ENCODE measurements around the gene SIGMAR1. TPM values are rescaled to one million over a fixed set of nuclear protein-coding genes. Genes with fewer than 3 reads are reported as not detected.

Gene SIGMAR1
- total RNA-seq, 1 donor from 2014 or later = 44.4 TPM

DNA sequence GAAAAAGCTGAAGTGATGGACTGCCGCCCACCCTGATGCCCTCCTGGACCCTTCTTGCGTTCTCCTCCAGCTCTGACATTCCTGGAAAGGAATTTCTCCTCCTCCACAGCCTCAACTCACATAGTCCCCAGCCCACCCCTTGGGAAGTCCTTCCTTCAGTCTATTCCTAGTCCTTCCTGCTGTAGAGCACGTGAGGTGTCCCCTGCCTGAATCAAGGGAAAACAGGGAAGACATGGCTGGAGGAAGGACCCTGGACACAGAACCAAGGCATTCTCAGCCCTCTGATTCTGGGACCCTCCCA, 12.5 kb downstream of the SIGMAR1 start:
- H3K27me3 Mint-ChIP-seq (ENCODE audit: unreplicated experiment) = peaks cover 39% of the 10 kb centered on the region

GRCh38 chr9:34624475-34625185, 13.0 kb downstream of the SIGMAR1 start:
- H3K27ac Mint-ChIP-seq (ENCODE audit: unreplicated experiment) = no peak overlapping the region
- peaks cover 36% of the 10 kb centered on the region for H3K27me3 Mint-ChIP-seq (ENCODE audit: unreplicated experiment)
- no peak for DNase-seq
- peaks cover 11% of the 10 kb centered on the region for H3K9me3 Mint-ChIP-seq (ENCODE audit: unreplicated experiment)
- no peak overlapping the region for H3K4me3 Mint-ChIP-seq (ENCODE audit: unreplicated experiment)
- peaks cover 11% of the 10 kb centered on the region for H3K4me1 Mint-ChIP-seq (ENCODE audit: low read depth, unreplicated experiment)
- TF ChIP-seq, protein P1, sequence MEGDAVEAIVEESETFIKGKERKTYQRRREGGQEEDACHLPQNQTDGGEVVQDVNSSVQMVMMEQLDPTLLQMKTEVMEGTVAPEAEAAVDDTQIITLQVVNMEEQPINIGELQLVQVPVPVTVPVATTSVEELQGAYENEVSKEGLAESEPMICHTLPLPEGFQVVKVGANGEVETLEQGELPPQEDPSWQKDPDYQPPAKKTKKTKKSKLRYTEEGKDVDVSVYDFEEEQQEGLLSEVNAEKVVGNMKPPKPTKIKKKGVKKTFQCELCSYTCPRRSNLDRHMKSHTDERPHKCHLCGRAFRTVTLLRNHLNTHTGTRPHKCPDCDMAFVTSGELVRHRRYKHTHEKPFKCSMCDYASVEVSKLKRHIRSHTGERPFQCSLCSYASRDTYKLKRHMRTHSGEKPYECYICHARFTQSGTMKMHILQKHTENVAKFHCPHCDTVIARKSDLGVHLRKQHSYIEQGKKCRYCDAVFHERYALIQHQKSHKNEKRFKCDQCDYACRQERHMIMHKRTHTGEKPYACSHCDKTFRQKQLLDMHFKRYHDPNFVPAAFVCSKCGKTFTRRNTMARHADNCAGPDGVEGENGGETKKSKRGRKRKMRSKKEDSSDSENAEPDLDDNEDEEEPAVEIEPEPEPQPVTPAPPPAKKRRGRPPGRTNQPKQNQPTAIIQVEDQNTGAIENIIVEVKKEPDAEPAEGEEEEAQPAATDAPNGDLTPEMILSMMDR (IDR thresholded peaks at IDR 0.05; ENCODE audit: partially characterized antibody, unreplicated experiment) = no peak
- peaks cover 6% of the 10 kb centered on the region for H3K36me3 Mint-ChIP-seq (ENCODE audit: unreplicated experiment)

More for the DNA sequence above, 12.5 kb downstream of the SIGMAR1 start:
- TF ChIP-seq, protein P1 (IDR thresholded peaks at IDR 0.05; ENCODE audit: partially characterized antibody, unreplicated experiment) = no peak
- Mint-ChIP-seq H3K36me3 (ENCODE audit: unreplicated experiment) (peaks cover 6% of the 10 kb centered on the region), H3K27ac (ENCODE audit: unreplicated experiment) (no peak overlapping the region), H3K4me3 (ENCODE audit: unreplicated experiment) (peak overlapping the region; percentile 28), H3K9me3 (ENCODE audit: unreplicated experiment) (peaks cover 13% of the 10 kb centered on the region), H3K4me1 (ENCODE audit: low read depth, unreplicated experiment) (peaks cover 8% of the 10 kb centered on the region)
- no peak for DNase-seq

DNA sequence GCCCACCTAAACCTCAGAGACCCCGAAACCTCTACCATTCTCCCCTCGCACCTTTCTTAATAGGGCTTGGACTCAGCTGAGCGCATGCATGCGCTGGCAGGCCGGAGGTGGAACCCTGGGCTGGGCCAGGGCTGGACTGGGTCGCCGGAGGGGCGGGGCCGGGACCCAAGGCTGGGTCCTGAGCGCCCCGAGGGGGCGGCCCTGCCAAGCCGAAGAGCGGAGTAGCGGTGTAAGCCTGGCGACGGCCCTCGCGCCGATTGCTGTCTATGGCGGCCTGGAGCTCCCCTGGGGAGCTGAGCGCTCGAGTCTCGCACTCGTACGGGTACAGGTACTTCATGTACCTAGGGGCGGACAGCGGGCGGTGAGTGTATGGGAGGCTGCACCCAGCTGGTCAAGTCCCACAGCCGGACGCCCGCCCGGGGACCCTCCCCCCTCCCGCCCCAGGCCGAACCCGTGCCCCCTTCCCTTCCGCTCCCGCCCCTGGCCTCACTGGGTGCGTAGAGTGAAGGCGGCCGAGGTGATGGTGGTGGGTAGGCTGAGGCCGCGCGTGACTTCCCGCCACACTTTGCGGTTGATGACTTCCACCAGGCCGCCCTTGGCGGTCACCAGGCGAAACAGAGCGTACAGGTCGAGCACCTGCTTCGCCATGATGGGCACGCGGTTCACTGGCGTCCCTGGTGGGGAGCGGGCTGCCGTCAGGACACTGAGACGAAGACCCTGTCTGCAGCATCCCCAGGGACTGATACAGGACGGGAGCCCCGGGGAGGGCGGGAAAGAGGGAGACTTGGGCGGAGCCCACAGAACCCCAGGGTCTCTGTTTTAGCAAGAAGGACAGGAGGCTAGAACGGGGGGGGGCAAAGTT, 14.0 kb downstream of the SIGMAR1 start:
- DNase-seq = no peak
- no peak overlapping the region for H3K27ac Mint-ChIP-seq (ENCODE audit: unreplicated experiment)
- peaks cover 8% of the 10 kb centered on the region for H3K9me3 Mint-ChIP-seq (ENCODE audit: unreplicated experiment)
- peaks cover 30% of the 10 kb centered on the region for H3K27me3 Mint-ChIP-seq (ENCODE audit: unreplicated experiment)
- H3K4me1 Mint-ChIP-seq (ENCODE audit: low read depth, unreplicated experiment) = peaks cover 11% of the 10 kb centered on the region
- TF ChIP-seq, protein P1 (IDR thresholded peaks at IDR 0.05; ENCODE audit: partially characterized antibody, unreplicated experiment) = no peak
- no peak overlapping the region for H3K4me3 Mint-ChIP-seq (ENCODE audit: unreplicated experiment)
- peaks cover 5% of the 10 kb centered on the region for H3K36me3 Mint-ChIP-seq (ENCODE audit: unreplicated experiment)

GRCh38 chr9:34620061-34620994, 17.3 kb downstream of the SIGMAR1 start, which contains the start of gene DCTN3:
Gene DCTN3 (minus strand): TSS chr9:34620495. CDS start chr9:34620464, 31 bp downstream.
- DNase-seq = peak; percentile 89
- Mint-ChIP-seq H3K27ac (ENCODE audit: unreplicated experiment) (peak within 1 kb of the TSS; percentile 76), H3K4me3 (ENCODE audit: unreplicated experiment) (peak within 1 kb of the TSS; percentile 99), H3K4me1 (ENCODE audit: low read depth, unreplicated experiment) (peaks cover 5% of the 10 kb centered on the region), H3K36me3 (ENCODE audit: unreplicated experiment) (no peaks in the 10 kb centered on the region), H3K9me3 (ENCODE audit: unreplicated experiment) (peaks cover 6% of the 10 kb centered on the region), H3K27me3 (ENCODE audit: unreplicated experiment) (peaks cover 14% of the 10 kb centered on the region)
- TF ChIP-seq, protein P1 (IDR thresholded peaks at IDR 0.05; ENCODE audit: partially characterized antibody, unreplicated experiment) = no peak

All from glutamatergic neuron (in vitro differentiated cells).